K562 (cell line): ENCODE data around the gene PTCD3.
A peak's percentile ranks its signal among the peaks of the same experiment; 100 is the strongest.

Source experiments
- EZH2 ChIP-seq: IDR thresholded peaks from 2 replicates; pipeline ENCODE4 v1.6.1; 2012; ENCODE audit warnings: low read depth, mild to moderate bottlenecking, inconsistent platforms, low read length, borderline replicate concordance
- MBD2 ChIP-seq: sonication (generic); IDR thresholded peaks from 2 replicates; pipeline ENCODE4 v1.6.1; 2016; ENCODE audit warnings: low read depth, borderline replicate concordance
- ZNF436 ChIP-seq: fragments of 250-450, 450-650 bp; sonication (Bioruptor Pico); formaldehyde crosslinking; IDR thresholded peaks from 2 replicates; pipeline ENCODE4 v1.7.0; 2020; ENCODE audit warnings: mild to moderate bottlenecking
- TF ChIP-seq, protein P1 (sequence below): sonication (generic); formaldehyde crosslinking; IDR thresholded peaks from 2 replicates; pipeline ENCODE4 v1.8.1; 2022; ENCODE audit warnings: missing genetic modification reagents
- TF ChIP-seq, protein P2 (sequence below), 3 experiments: IDR thresholded peaks in 2 of 3; conservative IDR thresholded peaks in 1 of 3; 2 replicates each; pipeline ENCODE4 v1.5.1; 2011 to 2012; ENCODE audit warnings: low read length in 3 of 3, mild to moderate bottlenecking in 3 of 3, control low read depth in 2 of 3, improper control_type of control experiment in 1 of 3, inconsistent platforms in 1 of 3, low read depth in 1 of 3, mixed read lengths in 1 of 3, moderate library complexity in 1 of 3; ENCODE audit not compliant: insufficient read depth in 2 of 3

DNA sequence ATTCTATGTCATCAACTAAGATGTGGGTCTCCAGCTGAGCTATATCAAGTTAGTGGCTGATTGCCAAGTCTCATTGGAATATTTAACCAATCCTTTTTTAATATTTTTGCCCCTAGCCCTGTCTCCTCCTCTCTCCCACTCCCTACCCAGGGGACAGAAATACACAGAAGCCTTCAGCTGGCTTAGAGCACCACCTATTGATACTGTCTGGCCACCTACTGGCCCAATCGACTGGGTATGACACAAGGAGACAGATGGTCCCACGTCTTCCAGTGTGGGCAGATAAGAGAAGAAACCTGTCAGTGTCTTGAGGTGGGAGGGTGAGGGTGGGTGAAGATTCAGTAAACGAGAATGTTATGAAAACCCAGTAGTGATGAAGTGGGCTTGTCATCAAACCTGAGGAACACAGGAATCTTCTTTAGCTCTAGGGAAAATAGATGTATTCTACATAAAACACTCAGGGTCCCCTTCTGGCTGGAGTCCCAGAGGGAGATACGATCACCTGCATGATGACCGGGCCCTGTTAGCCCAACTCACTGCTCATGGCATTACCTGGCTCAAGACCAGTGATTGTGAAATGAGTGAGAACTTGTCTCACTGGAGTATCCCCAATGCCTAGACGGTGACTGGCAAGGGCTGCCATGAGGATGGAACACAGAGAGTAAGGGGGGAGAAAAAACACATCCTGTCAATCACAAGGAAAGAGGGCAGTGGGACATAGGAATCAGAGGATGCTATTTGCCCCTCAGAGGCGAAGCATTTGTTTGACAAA is 27.1 kb upstream of the PTCD3 start:
- TF ChIP-seq, protein P1, sequence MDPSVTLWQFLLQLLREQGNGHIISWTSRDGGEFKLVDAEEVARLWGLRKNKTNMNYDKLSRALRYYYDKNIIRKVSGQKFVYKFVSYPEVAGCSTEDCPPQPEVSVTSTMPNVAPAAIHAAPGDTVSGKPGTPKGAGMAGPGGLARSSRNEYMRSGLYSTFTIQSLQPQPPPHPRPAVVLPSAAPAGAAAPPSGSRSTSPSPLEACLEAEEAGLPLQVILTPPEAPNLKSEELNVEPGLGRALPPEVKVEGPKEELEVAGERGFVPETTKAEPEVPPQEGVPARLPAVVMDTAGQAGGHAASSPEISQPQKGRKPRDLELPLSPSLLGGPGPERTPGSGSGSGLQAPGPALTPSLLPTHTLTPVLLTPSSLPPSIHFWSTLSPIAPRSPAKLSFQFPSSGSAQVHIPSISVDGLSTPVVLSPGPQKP (CRISPR knock-in tag): no peak
- TF ChIP-seq, protein P2, sequence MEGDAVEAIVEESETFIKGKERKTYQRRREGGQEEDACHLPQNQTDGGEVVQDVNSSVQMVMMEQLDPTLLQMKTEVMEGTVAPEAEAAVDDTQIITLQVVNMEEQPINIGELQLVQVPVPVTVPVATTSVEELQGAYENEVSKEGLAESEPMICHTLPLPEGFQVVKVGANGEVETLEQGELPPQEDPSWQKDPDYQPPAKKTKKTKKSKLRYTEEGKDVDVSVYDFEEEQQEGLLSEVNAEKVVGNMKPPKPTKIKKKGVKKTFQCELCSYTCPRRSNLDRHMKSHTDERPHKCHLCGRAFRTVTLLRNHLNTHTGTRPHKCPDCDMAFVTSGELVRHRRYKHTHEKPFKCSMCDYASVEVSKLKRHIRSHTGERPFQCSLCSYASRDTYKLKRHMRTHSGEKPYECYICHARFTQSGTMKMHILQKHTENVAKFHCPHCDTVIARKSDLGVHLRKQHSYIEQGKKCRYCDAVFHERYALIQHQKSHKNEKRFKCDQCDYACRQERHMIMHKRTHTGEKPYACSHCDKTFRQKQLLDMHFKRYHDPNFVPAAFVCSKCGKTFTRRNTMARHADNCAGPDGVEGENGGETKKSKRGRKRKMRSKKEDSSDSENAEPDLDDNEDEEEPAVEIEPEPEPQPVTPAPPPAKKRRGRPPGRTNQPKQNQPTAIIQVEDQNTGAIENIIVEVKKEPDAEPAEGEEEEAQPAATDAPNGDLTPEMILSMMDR (IDR thresholded peaks at IDR 0.05 in 2 of 3, conservative IDR thresholded peaks at IDR 0.05 in 1 of 3; ENCODE audit: insufficient read depth in 2 of 3, low read depth in 1 of 3, low read length in 3 of 3): peak; percentile 39 to 73 (median 68)
- no peak for TF ChIP-seq EZH2
- TF ChIP-seq ZNF436 (CRISPR knock-in tag): no peak
- no peak for TF ChIP-seq MBD2
